Upper lobe of right lung (tissue), 1 donor: Measurements from ENCODE around the gene TTC34. TPM values are rescaled to one million over a fixed set of nuclear protein-coding genes. Genes with fewer than 3 reads are reported as not detected.
A peak's percentile ranks its signal among the peaks of the same experiment; 100 is the strongest.
"Not testable (repeated sequence)": the region's sequence is repeated elsewhere in the genome, so short reads cannot be mapped to it uniquely, and the experiment has no call there.

Source experiments
- ATAC-seq: fragments of 200-7000 bp; cut with Tn5 transposase; one replicate; pipeline ENCODE4 v1.9.1; 2020; ENCODE audit warnings: mild to moderate bottlenecking, moderate library complexity
- DNase-seq: peaks from one replicate; pipeline ENCODE4 v3.0.0-alpha.2; 2020
- H3K27ac ChIP-seq: fragments of 200-600 bp; one replicate; pipeline ENCODE4 v1.8.0; 2022
- H3K27me3 ChIP-seq: fragments of 200-600 bp; one replicate; pipeline ENCODE4 v1.8.0; 2022; ENCODE audit warnings: mild to moderate bottlenecking
- H3K36me3 ChIP-seq: fragments of 200-600 bp; one replicate; pipeline ENCODE4 v1.8.0; 2022
- H3K4me1 ChIP-seq: fragments of 200-600 bp; one replicate; pipeline ENCODE4 v1.8.0; 2022
- H3K4me3 ChIP-seq: fragments of 200-600 bp; one replicate; pipeline ENCODE4 v1.8.0; 2022; ENCODE audit warnings: mild to moderate bottlenecking
- H3K9me3 ChIP-seq: fragments of 200-600 bp; one replicate; pipeline ENCODE4 v1.8.0; 2022
- CTCF ChIP-seq: fragments of 200-600 bp; IDR thresholded peaks from one replicate; pipeline ENCODE4 v1.8.0; 2022; ENCODE audit warnings: antibody characterized with exemption
- intact Hi-C: fragments of 100-400 bp; cut with DNase I; formaldehyde crosslinking; loops from one replicate; pipeline ENCODE4 v1.11.0; 2022
- total RNA-seq: library from RNA; stranded (reverse); fragmentation: NEBNext Ultra II Directional; extraction: Animal tissue kit (Norgen Biotek cat#: 25700); gene quantifications from one replicate; pipeline ENCODE4 v1.2.1, GENCODE V29; 2021
- donor health status: DM: no; HTN: yes; CAD: no; lungs with severe emphysema.

Gene TTC34
- total RNA-seq, 1 donor from 2014 or later, result 1.3 TPM

- ATAC-seq (no peak), DNase-seq (peak; percentile 46)
- H3K4me3 ChIP-seq, result no peak overlapping the region
- peaks cover 44% of the 10 kb centered on the region for H3K27me3 ChIP-seq
- no peaks in the 10 kb centered on the region for H3K36me3 ChIP-seq
- no peaks in the 10 kb centered on the region for H3K9me3 ChIP-seq
- intact Hi-C loops, result no loop called here
- H3K27ac ChIP-seq, result no peak overlapping the region
- no peak for TF ChIP-seq CTCF
- no peaks in the 10 kb centered on the region for H3K4me1 ChIP-seq
These were observed 447 bp downstream of the TTC34 start for GRCh38 chr1:2801046-2801445.

DNA sequence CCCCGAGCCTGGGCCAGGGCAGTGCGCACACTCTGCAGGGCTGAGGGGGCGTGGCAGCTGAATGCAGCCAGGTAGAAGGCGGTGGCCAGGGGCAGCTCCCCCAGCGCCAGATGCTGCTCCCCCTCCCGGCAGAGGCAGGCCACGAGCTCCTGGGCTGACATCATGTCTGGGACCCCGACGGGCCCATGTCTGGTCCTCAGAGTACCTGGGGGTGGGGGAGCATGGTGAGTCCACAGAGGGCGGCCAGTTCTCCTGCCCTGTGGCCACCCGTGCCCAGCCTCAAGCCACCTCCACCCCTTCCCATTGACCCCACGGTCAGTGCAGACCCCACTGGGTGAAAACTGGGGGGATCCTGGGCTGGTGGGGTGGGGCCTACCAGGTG is 838 bp downstream of the TTC34 start:
- intact Hi-C loops, result no loop called here

GRCh38 chr1:2799811-2800663 is 1.5 kb downstream of the TTC34 start:
- no peak overlapping the region for H3K4me3 ChIP-seq
- no peaks in the 10 kb centered on the region for H3K36me3 ChIP-seq
- TF ChIP-seq CTCF, result no peak
- ATAC-seq (no peak), DNase-seq (peak; percentile 64)
- no peaks in the 10 kb centered on the region for H3K4me1 ChIP-seq
- H3K27me3 ChIP-seq, result peaks cover 36% of the 10 kb centered on the region
- no peak overlapping the region for H3K27ac ChIP-seq
- H3K9me3 ChIP-seq, result no peaks in the 10 kb centered on the region
- intact Hi-C loops, result loop anchor here (10.0 kb wide), 1 partner anchor 385 kb away; the partner anchor contains the start of gene PEX10

More for the DNA sequence above, 838 bp downstream of the TTC34 start:
- DNase-seq (peak; percentile 55), ATAC-seq (no peak)
- H3K36me3 ChIP-seq, result no peaks in the 10 kb centered on the region
- H3K9me3 ChIP-seq, result no peaks in the 10 kb centered on the region
- no peak for TF ChIP-seq CTCF
- H3K4me1 ChIP-seq, result no peaks in the 10 kb centered on the region
- H3K4me3 ChIP-seq, result no peak overlapping the region
- peaks cover 40% of the 10 kb centered on the region for H3K27me3 ChIP-seq
- H3K27ac ChIP-seq, result no peak overlapping the region

DNA sequence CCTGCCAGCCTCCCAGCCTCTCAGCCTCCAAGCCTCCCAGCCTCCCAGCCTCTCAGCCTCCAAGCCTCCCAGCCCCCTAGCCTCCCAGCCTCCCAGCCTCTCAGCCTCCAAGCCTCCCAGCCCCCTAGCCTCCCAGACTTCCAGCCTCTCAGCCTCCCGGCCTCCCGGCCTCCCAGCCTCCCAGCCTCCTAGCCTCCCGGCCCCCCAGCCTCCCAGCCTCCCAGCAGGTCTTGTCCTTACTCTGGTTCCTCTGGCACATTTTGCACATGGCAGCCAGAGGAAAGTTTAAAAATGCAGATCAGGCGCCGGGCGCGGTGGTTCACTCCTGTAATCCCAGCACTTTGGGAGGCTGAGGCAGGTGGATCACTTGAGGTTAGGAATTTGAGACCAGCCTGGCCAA is 2.5 kb downstream of the TTC34 start:
- ATAC-seq, H3K4me3 ChIP-seq, H3K9me3 ChIP-seq, H3K36me3 ChIP-seq, H3K27ac ChIP-seq, H3K4me1 ChIP-seq: not testable (repeated sequence)
- peaks cover 38% of the 10 kb centered on the region for H3K27me3 ChIP-seq
- DNase-seq, result peak; percentile 35
- intact Hi-C loops, result loop anchor here (10.0 kb wide), 1 partner anchor 384 kb away; the partner anchor contains the start of gene PEX10

- Histone ChIP-seq H3K27ac (no peak overlapping the region), H3K27me3 (peaks cover 44% of the 10 kb centered on the region), H3K36me3 (no peaks in the 10 kb centered on the region), H3K4me3 (no peak overlapping the region), H3K4me1 (no peaks in the 10 kb centered on the region), H3K9me3 (peaks cover 7% of the 10 kb centered on the region)
- intact Hi-C loops, result loop anchor here (10.0 kb wide), 1 partner anchor 383 kb away; the partner anchor contains the start of gene PEX10
- no peak for TF ChIP-seq CTCF
- ATAC-seq (no peak), DNase-seq (no peak)
These were observed 3.8 kb downstream of the TTC34 start for GRCh38 chr1:2797741-2798016.

- Histone ChIP-seq H3K9me3 (peaks cover 7% of the 10 kb centered on the region), H3K36me3 (no peaks in the 10 kb centered on the region), H3K27me3 (peaks cover 45% of the 10 kb centered on the region), H3K4me3 (no peak overlapping the region), H3K4me1 (no peaks in the 10 kb centered on the region), H3K27ac (no peak overlapping the region)
- no peak for TF ChIP-seq CTCF
- DNase-seq, result peak; percentile 25
- intact Hi-C loops, result loop anchor here (10.0 kb wide), 1 partner anchor 382 kb away; the partner anchor contains the start of gene PEX10
- ATAC-seq, result no peak
These were observed 4.4 kb downstream of the TTC34 start for GRCh38 chr1:2796890-2797740.
